ENCODE measurements around the gene TTYH1.

Gene TTYH1

DNA sequence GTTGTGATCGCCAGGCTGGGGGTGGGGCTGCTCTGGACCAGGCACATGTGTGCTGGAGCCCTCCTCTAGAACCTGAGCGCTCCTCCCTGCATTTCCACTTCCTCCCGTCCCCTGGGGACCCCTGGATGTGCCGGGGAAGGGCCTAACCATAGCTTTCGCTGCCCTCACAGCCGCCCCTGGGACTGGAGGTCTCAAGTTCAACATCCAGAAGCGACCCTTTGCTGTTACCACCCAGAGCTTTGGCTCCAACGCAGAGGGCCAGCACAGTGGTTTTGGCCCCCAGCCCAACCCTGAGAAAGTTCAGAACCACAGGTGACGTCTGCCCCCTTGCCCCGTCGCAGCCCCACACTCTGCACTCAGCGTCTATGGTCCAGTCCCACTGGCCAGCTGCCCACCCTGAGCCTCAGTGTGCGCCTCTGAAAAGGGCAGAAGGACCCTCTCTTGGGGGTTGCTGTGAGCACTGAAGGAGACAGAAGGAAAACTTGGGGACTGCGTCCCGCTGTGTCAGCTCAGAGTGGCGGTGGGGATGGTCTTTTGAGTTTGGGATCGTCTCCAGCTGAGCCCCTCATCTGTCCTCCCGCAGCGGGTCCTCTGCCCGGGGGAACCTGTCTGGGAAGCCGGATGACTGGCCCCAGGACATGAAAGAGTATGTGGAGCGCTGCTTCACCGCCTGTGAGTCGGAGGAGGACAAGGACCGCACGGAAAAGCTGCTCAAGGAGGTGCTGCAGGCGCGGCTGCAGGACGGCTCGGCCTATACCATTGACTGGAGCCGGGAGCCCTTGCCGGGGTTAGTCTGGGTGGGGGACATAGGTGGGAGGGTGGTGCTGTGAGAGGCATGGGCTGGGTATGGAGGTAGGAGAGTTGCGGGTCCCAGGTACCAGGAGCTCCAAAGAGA lies 39.8 kb downstream of the TTYH1 start:
- no peak overlapping the region for H3K4me3 ChIP-seq (ENCODE audit: low read length)
- no peak for DNase-seq (ENCODE audit: low read depth)
- TF ChIP-seq, protein P1, sequence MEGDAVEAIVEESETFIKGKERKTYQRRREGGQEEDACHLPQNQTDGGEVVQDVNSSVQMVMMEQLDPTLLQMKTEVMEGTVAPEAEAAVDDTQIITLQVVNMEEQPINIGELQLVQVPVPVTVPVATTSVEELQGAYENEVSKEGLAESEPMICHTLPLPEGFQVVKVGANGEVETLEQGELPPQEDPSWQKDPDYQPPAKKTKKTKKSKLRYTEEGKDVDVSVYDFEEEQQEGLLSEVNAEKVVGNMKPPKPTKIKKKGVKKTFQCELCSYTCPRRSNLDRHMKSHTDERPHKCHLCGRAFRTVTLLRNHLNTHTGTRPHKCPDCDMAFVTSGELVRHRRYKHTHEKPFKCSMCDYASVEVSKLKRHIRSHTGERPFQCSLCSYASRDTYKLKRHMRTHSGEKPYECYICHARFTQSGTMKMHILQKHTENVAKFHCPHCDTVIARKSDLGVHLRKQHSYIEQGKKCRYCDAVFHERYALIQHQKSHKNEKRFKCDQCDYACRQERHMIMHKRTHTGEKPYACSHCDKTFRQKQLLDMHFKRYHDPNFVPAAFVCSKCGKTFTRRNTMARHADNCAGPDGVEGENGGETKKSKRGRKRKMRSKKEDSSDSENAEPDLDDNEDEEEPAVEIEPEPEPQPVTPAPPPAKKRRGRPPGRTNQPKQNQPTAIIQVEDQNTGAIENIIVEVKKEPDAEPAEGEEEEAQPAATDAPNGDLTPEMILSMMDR (conservative IDR thresholded peaks at IDR 0.05; ENCODE audit: low read depth, low read length), result no peak

DNA sequence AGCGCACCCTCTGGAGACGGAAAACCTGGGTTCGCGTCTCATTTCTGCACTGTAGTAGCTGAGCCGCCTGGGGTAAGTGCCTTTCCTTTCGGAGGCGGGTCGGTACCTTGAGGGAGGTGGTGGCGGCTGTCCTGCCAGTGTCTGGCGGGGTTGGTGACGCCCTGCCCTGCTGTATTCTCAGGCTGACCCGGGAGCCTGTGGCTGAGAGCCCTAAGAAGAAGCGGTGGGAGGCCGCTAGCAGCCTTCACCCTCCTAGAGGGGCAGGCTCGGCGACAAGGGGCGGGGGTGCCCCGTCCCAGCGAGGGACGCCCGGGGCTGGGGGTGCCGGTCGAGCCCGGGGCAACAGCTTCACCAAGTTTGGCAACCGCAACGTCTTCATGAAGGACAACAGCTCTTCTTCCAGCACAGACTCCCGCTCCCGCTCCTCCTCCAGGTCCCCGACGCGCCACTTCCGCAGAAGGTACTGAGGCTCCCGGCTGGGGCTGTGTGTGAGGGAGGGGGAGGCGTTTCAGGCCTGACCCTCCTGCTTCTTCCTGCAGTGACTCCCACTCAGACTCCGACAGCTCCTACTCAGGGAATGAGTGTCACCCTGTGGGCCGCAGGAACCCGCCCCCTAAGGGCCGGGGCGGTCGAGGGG lies 40.6 kb downstream of the TTYH1 start:
- no peak for DNase-seq (ENCODE audit: low read depth)
- TF ChIP-seq, protein P1 (conservative IDR thresholded peaks at IDR 0.05; ENCODE audit: low read depth, low read length), result no peak
- H3K4me3 ChIP-seq (ENCODE audit: low read length), result no peak overlapping the region

DNA sequence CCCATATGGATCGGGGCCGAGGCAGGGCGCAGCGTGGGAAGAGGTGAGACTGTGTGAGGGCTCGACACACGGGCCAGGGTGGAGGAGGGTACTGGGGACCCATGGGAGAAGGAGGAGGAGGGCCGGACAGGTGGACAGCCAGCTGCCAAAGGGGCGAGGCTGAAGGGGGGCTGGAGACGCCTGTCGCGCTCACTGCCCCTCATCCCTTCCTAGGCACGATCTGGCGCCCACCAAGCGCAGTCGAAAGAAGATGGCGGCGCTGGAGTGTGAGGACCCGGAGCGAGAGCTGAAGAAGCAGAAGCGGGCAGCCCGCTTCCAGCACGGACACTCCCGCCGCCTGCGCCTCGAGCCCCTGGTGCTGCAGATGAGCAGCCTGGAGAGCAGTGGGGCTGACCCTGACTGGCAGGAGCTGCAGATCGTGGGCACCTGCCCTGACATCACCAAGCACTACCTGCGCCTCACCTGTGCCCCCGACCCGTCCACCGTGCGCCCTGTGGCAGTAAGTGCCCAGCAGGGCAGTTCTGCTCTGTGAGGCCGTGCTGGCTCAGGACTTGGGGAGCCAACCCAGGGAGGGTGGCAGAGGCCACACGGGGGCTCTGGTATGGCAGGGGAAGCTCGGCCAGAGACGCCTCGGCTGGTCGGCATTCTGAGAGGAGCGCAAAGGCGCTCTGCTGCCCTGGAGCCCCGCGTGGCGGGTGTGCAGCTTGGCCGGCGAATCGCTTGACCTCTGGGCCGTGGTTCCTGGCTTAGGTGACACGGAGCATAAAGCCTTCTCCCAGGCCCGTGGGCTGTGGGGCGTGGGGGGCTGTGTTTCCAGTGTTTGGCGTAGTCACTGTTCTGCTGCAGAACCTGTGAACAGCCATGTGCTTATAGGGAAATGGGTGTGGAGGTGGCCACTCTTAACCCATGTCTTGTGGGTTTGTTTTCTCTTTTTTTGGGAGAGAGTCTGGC lies 41.4 kb downstream of the TTYH1 start:
- TF ChIP-seq, protein P1 (conservative IDR thresholded peaks at IDR 0.05; ENCODE audit: low read depth, low read length), result no peak
- no peak for DNase-seq (ENCODE audit: low read depth)

GRCh38 chr19:54457773-54458647 lies 42.7 kb downstream of the TTYH1 start:
- DNase-seq (ENCODE audit: low read depth), result no peak
- H3K4me3 ChIP-seq (ENCODE audit: low read length), result no peak overlapping the region

More for the DNA sequence above, 41.4 kb downstream of the TTYH1 start:
- H3K4me3 ChIP-seq (ENCODE audit: low read length), result no peak overlapping the region

GRCh38 chr19:54458648-54459281 lies 43.5 kb downstream of the TTYH1 start:
- DNase-seq (ENCODE audit: low read depth), result no peak
- H3K4me3 ChIP-seq (ENCODE audit: low read length), result no peak overlapping the region
- TF ChIP-seq, protein P1 (conservative IDR thresholded peaks at IDR 0.05; ENCODE audit: low read depth, low read length), result no peak

More at GRCh38 chr19:54457773-54458647, 42.7 kb downstream of the TTYH1 start:
- TF ChIP-seq, protein P1 (conservative IDR thresholded peaks at IDR 0.05; ENCODE audit: low read depth, low read length), result no peak
